GM19372 (cell line): ENCODE data around the gene GARNL3.
A peak's percentile ranks its signal among the peaks of the same experiment; 100 is the strongest.

Experiments used
- ATAC-seq: cut with Tn5 transposase; IDR thresholded peaks from one replicate; pipeline ENCODE4 v1.9.1; 2021; ENCODE audit warnings: mild to moderate bottlenecking, low read depth, moderate library complexity; ENCODE audit not compliant: unreplicated experiment

The GARNL3 gene

GRCh38 chr9:127422787-127423186 lies 158.2 kb downstream of the GARNL3 start:
- no peak for ATAC-seq

- no peak for ATAC-seq
Measured at GRCh38 chr9:127423476-127423933, 158.9 kb downstream of the GARNL3 start.

GRCh38 chr9:127423934-127424675 lies 159.5 kb downstream of the GARNL3 start, which contains the start of gene ZNF79:
ZNF79 (plus strand) TSS chr9:127424382; CDS start chr9:127424788, 406 bp downstream.
- ATAC-seq: peak; percentile 86

GRCh38 chr9:127424676-127424999 lies 160.1 kb downstream of the GARNL3 start:
- peak; percentile 7 for ATAC-seq

- no peak for ATAC-seq
Measured at GRCh38 chr9:127426756-127427155, 162.2 kb downstream of the GARNL3 start.

GRCh38 chr9:127428348-127428747 lies 163.8 kb downstream of the GARNL3 start:
- no peak for ATAC-seq

- ATAC-seq: no peak
Measured at GRCh38 chr9:127430415-127430814, 165.8 kb downstream of the GARNL3 start.

GRCh38 chr9:127437497-127438264 lies 173.1 kb downstream of the GARNL3 start:
- no peak for ATAC-seq

- no peak for ATAC-seq
Measured at GRCh38 chr9:127438394-127438793, 173.8 kb downstream of the GARNL3 start.
